Thyroid gland (tissue), 4 donors: ENCODE measurements around the gene NUB1.

ENCODE experiments used
- POLR2A ChIP-seq, 2 donors: fragments of 450-650 bp; IDR thresholded peaks; one replicate each; pipeline ENCODE4 v1.6.1; 2017; ENCODE audit warnings: antibody characterized with exemption in 2 of 2, mild to moderate bottlenecking in 2 of 2, moderate library complexity in 1 of 2
- TF ChIP-seq, protein P1 (sequence below), 6 experiments: fragments of 200-600 bp in 3 of 6; fragments of 450-650 bp in 3 of 6; sonication (generic) in 3 of 6; IDR thresholded peaks; one replicate each; pipeline ENCODE4 v1.5.1; 2016 to 2019; ENCODE audit warnings: antibody characterized with exemption in 6 of 6, mild to moderate bottlenecking in 2 of 6, inconsistent platforms in 1 of 6, moderate library complexity in 1 of 6

DNA sequence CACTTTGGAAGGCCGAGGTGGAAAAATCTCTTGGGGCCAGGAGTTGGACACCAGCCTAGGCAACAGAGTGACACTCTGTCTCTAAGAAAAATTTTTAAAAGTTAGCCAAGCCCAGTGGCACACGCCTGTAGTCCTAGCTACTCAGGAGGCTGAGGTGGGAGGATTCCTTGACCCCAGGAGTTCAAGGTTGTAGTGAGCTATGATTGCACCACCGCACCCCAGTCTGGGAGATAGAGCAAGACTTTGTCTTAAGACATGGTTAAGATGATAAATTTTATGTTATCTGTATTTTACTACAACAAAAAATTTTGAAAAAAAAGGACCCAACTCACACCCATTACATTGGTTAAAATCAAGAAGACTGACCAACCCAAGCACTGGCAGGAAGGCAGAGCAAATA, 48.8 kb upstream of the NUB1 start:
- TF ChIP-seq, protein P1, sequence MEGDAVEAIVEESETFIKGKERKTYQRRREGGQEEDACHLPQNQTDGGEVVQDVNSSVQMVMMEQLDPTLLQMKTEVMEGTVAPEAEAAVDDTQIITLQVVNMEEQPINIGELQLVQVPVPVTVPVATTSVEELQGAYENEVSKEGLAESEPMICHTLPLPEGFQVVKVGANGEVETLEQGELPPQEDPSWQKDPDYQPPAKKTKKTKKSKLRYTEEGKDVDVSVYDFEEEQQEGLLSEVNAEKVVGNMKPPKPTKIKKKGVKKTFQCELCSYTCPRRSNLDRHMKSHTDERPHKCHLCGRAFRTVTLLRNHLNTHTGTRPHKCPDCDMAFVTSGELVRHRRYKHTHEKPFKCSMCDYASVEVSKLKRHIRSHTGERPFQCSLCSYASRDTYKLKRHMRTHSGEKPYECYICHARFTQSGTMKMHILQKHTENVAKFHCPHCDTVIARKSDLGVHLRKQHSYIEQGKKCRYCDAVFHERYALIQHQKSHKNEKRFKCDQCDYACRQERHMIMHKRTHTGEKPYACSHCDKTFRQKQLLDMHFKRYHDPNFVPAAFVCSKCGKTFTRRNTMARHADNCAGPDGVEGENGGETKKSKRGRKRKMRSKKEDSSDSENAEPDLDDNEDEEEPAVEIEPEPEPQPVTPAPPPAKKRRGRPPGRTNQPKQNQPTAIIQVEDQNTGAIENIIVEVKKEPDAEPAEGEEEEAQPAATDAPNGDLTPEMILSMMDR (IDR thresholded peaks at IDR 0.05): no peak
- no peak for TF ChIP-seq POLR2A (IDR thresholded peaks at IDR 0.05)
